Body of pancreas (tissue), 4 donors: ENCODE data around the gene TOX4. TPM values are rescaled to one million over a fixed set of nuclear protein-coding genes. Genes with fewer than 3 reads are reported as not detected.
"Not testable (repeated sequence)": the region's sequence is repeated elsewhere in the genome, so short reads cannot be mapped to it uniquely, and the experiment has no call there.

Experiments
- ATAC-seq: fragments of 150-250 bp; one replicate; pipeline ENCODE4 v1.9.1; 2016
- DNase-seq, 4 donors: peaks; one replicate each; pipeline ENCODE4 v3.0.0-alpha.2; 2019
- H3K27ac ChIP-seq, 4 donors: fragments of 200-600 bp; sonication (generic); 1 replicate in 3 of 4; 2 replicates in 1 of 4; pipeline versions ENCODE4 v1.5.1 to v1.6.1; 2016 to 2019; ENCODE audit warnings: mild to moderate bottlenecking in 1 of 4, mixed read lengths in 1 of 4, moderate library complexity in 1 of 4
- H3K27me3 ChIP-seq, 2 donors: fragments of 200-600 bp; sonication (generic); one replicate each; pipeline ENCODE4 v1.6.0; 2016; ENCODE audit warnings: mild to moderate bottlenecking in 1 of 2
- H3K36me3 ChIP-seq, 2 donors: fragments of 200-600 bp; sonication (generic); replicated peaks in 1 of 2; 2 replicates each; pipeline ENCODE4 v1.5.1; 2016; ENCODE audit warnings: low read depth in 2 of 2; ENCODE audit not compliant: insufficient read depth in 1 of 2
- H3K4me1 ChIP-seq: fragments of 200-600 bp; sonication (generic); one replicate; pipeline ENCODE4 v1.6.0; 2016
- H3K4me3 ChIP-seq, 2 donors: fragments of 200-600 bp; sonication (generic); 1 replicate in 1 of 2; 2 replicates in 1 of 2; pipeline ENCODE4 v1.5.1; 2016 to 2019
- H3K9me3 ChIP-seq, 3 donors: fragments of 200-600 bp; sonication (generic); 1 replicate in 2 of 3; 2 replicates in 1 of 3; pipeline ENCODE4 v1.5.1; 2016
- CTCF ChIP-seq, 7 experiments: fragments of 450-650 bp in 4 of 7; fragments of 200-600 bp in 3 of 7; sonication (generic) in 3 of 7; IDR thresholded peaks; one replicate each; pipeline ENCODE4 v1.5.1; 2016 to 2019; ENCODE audit warnings: antibody characterized with exemption in 7 of 7
- POLR2A ChIP-seq, 3 donors: fragments of 450-650 bp; IDR thresholded peaks; one replicate each; pipeline ENCODE4 v1.6.1; 2016; ENCODE audit warnings: antibody characterized with exemption in 3 of 3, mild to moderate bottlenecking in 2 of 3
- WGBS, 2 donors: methylation state at CpG; one replicate each; pipeline ENCODE4 v1.1.5; 2017; 5-methylcytosine and 5-hydroxymethylcytosine counted together
- intact Hi-C: fragments of 100-400 bp; cut with DNase I; formaldehyde crosslinking; loops from one replicate; pipeline ENCODE4 v1.15.1; 2023
- total RNA-seq, 2 donors: library from RNA; depleted of rRNA; stranded (reverse); fragments of >200 nt; gene quantifications; one replicate each; pipeline ENCODE4 v1.1.0, GENCODE V29; 2016

TOX4 gene
- total RNA-seq, 2 donors from 2014 or later, result 13.2 to 31.6 TPM

GRCh38 chr14:21437063-21437901 is 39.7 kb upstream of the TOX4 start:
- peak overlapping the region; percentile 80 to 93 (median 89) for H3K27ac ChIP-seq
- ATAC-seq, result peak; percentile 100
- no peaks in the 10 kb centered on the region for H3K36me3 ChIP-seq
- TF ChIP-seq POLR2A (IDR thresholded peaks at IDR 0.05) (peak in 2 of 3 donors; percentile 64 to 65), CTCF (IDR thresholded peaks at IDR 0.05) (peak in 1 of 7 experiments; percentile 5)
- peak; percentile 97 to 99 (median 98) for DNase-seq
- H3K4me3 ChIP-seq, result peak overlapping the region; percentile 59 to 77
- H3K27me3 ChIP-seq, result no peaks in the 10 kb centered on the region
- no peaks in the 10 kb centered on the region for H3K9me3 ChIP-seq
- WGBS, 2 donors, result 3 to 8% methylated on average over 18 to 32 of the region's 33 CpGs
- H3K4me1 ChIP-seq, result peaks cover 27% of the 10 kb centered on the region
- intact Hi-C loops, result no loop called here

- Histone ChIP-seq H3K4me1 (peaks cover 16% of the 10 kb centered on the region), H3K9me3 (no peaks in the 10 kb centered on the region), H3K36me3 (no peaks in the 10 kb centered on the region), H3K4me3 (no peak overlapping the region), H3K27me3 (no peaks in the 10 kb centered on the region), H3K27ac (no peak overlapping the region)
- DNase-seq, result no peak
- no peak for ATAC-seq
- intact Hi-C loops, result no loop called here
- TF ChIP-seq CTCF (IDR thresholded peaks at IDR 0.05) (no peak), POLR2A (IDR thresholded peaks at IDR 0.05) (no peak)
Measured at GRCh38 chr14:21440859-21441258, 36.1 kb upstream of the TOX4 start.

- DNase-seq, H3K4me1 ChIP-seq, ATAC-seq, H3K9me3 ChIP-seq, H3K27ac ChIP-seq, H3K4me3 ChIP-seq, intact Hi-C loops, H3K36me3 ChIP-seq, H3K27me3 ChIP-seq: not testable (repeated sequence)
- 82% methylated on average over 1 of the region's 1 CpG; no CpG with 5 or more reads in 1 of the 2 donors for WGBS, 2 donors
Measured at GRCh38 chr14:21442657-21443056, 34.3 kb upstream of the TOX4 start.

- H3K4me1 ChIP-seq, result peaks cover 14% of the 10 kb centered on the region
- DNase-seq (no peak), ATAC-seq (no peak)
- H3K27me3 ChIP-seq, result no peaks in the 10 kb centered on the region
- no peaks in the 10 kb centered on the region for H3K36me3 ChIP-seq
- H3K27ac ChIP-seq, result no peak overlapping the region
- TF ChIP-seq CTCF (IDR thresholded peaks at IDR 0.05), result no peak
- intact Hi-C loops, result no loop called here
- H3K4me3 ChIP-seq, result no peak overlapping the region
- 77 to 93% methylated on average over 1 of the region's 1 CpG for WGBS, 2 donors
- no peaks in the 10 kb centered on the region for H3K9me3 ChIP-seq
Measured at GRCh38 chr14:21449899-21450216, 27.1 kb upstream of the TOX4 start.

GRCh38 chr14:21454843-21455544 is 22.0 kb upstream of the TOX4 start:
- 8 to 11% methylated on average over 15 of the region's 15 CpGs for WGBS, 2 donors
- intact Hi-C loops, result no loop called here
- Histone ChIP-seq H3K36me3 (no peaks in the 10 kb centered on the region), H3K27ac (peak overlapping the region; percentile 37 to 98 (median 96)), H3K4me3 (peak overlapping the region; percentile 35 to 53), H3K27me3 (no peaks in the 10 kb centered on the region), H3K4me1 (peaks cover 27% of the 10 kb centered on the region), H3K9me3 (no peaks in the 10 kb centered on the region)
- no peak for TF ChIP-seq CTCF (IDR thresholded peaks at IDR 0.05)
- TF ChIP-seq POLR2A (IDR thresholded peaks at IDR 0.05), result no peak
- ATAC-seq, result no peak
- DNase-seq, result no peak
